GM18907 (cell line): Measurements from ENCODE around the gene WSCD1.

ENCODE experiments used
- ATAC-seq: cut with Tn5 transposase; IDR thresholded peaks from one replicate; pipeline ENCODE4 v1.9.1; 2021; ENCODE audit warnings: mild to moderate bottlenecking, moderate library complexity; ENCODE audit not compliant: unreplicated experiment

WSCD1 gene

GRCh38 chr17:6069539-6070429, at the start of gene WSCD1:
Gene WSCD1 (plus strand): TSS chr17:6070379. CDS start chr17:6080659, 10,280 bp downstream.
- no peak for ATAC-seq

GRCh38 chr17:6021011-6021400, 49.2 kb upstream of the WSCD1 start:
- ATAC-seq = no peak

GRCh38 chr17:6021627-6022026, 48.6 kb upstream of the WSCD1 start:
- no peak for ATAC-seq

- ATAC-seq = no peak
Measured at GRCh38 chr17:6023036-6023831, 46.9 kb upstream of the WSCD1 start.

GRCh38 chr17:6024576-6024975, 45.6 kb upstream of the WSCD1 start:
- ATAC-seq = no peak

- no peak for ATAC-seq
Measured at GRCh38 chr17:6027342-6028024, 42.7 kb upstream of the WSCD1 start.

- ATAC-seq = no peak
Measured at GRCh38 chr17:6028294-6028693, 41.9 kb upstream of the WSCD1 start.

- no peak for ATAC-seq
Measured at GRCh38 chr17:6035801-6036394, 34.3 kb upstream of the WSCD1 start.

- no peak for ATAC-seq
Measured at GRCh38 chr17:6040504-6040903, 29.7 kb upstream of the WSCD1 start.

- no peak for ATAC-seq
Measured at GRCh38 chr17:6041246-6041645, 28.9 kb upstream of the WSCD1 start.

- ATAC-seq = no peak
Measured at GRCh38 chr17:6043405-6043804, 26.8 kb upstream of the WSCD1 start.

GRCh38 chr17:6044261-6044660, 25.9 kb upstream of the WSCD1 start:
- no peak for ATAC-seq

- no peak for ATAC-seq
Measured at GRCh38 chr17:6045621-6046357, 24.4 kb upstream of the WSCD1 start.

GRCh38 chr17:6046431-6046830, 23.7 kb upstream of the WSCD1 start:
- no peak for ATAC-seq

GRCh38 chr17:6046931-6047330, 23.2 kb upstream of the WSCD1 start:
- ATAC-seq = no peak

GRCh38 chr17:6047966-6048365, 22.2 kb upstream of the WSCD1 start:
- no peak for ATAC-seq

GRCh38 chr17:6048486-6048885, 21.7 kb upstream of the WSCD1 start:
- no peak for ATAC-seq

GRCh38 chr17:6052926-6053325, 17.3 kb upstream of the WSCD1 start:
- ATAC-seq = no peak

GRCh38 chr17:6054372-6054771, 15.8 kb upstream of the WSCD1 start:
- ATAC-seq = no peak

GRCh38 chr17:6056104-6056503, 14.1 kb upstream of the WSCD1 start:
- no peak for ATAC-seq
